NCI-H1436 (cell line): Measurements from ENCODE around the gene TCP11L1.

Source experiments
- DNase-seq: peaks from one replicate; lab custom pipeline; 2025; lab: John Stamatoyannopoulos, UW

The TCP11L1 gene, protein sequence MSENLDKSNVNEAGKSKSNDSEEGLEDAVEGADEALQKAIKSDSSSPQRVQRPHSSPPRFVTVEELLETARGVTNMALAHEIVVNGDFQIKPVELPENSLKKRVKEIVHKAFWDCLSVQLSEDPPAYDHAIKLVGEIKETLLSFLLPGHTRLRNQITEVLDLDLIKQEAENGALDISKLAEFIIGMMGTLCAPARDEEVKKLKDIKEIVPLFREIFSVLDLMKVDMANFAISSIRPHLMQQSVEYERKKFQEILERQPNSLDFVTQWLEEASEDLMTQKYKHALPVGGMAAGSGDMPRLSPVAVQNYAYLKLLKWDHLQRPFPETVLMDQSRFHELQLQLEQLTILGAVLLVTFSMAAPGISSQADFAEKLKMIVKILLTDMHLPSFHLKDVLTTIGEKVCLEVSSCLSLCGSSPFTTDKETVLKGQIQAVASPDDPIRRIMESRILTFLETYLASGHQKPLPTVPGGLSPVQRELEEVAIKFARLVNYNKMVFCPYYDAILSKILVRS

DNA sequence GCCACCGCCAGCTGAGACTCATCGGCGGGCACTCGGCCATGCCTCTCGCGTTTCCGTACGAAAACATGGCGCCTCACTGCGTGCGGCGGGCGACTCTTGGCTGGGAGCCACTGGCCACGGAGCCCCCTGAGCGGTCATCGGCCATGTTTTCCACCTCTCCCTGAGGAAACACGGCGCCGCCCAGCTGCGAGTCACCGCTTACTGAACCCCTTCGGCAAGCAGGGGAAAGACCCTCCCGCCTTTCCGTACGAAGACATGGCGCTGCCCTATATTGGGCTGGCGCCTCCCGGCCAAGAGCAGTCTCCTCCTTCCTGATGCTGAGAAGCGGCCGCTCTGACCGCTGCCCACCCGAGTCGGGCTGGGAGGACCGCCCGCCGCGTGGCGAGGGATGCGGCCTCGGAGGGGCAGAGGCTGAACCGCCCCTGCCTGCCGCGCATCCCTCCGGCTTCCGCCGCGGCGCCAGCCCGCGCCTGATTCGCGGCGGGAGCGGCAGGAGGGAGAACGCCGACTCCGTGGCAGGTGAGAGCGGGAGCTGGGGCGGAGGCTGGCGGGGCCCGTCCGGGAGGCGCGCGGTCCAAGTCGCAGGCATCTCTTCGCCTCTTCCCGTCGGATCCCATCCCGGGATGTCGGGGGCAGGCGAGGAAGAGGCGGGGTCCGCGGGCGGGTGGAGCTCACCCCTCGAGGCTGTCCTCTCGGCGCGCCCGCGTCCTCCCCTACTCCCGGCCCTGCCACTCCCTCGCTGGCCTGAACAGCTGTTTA lies at the start of gene TCP11L1:
Gene TCP11L1 (plus strand): TSS at position 299 of the 759 bp plus-strand sequence. CDS start 4,202 bp downstream, outside the sequence.
- DNase-seq: peak; percentile 87

DNA sequence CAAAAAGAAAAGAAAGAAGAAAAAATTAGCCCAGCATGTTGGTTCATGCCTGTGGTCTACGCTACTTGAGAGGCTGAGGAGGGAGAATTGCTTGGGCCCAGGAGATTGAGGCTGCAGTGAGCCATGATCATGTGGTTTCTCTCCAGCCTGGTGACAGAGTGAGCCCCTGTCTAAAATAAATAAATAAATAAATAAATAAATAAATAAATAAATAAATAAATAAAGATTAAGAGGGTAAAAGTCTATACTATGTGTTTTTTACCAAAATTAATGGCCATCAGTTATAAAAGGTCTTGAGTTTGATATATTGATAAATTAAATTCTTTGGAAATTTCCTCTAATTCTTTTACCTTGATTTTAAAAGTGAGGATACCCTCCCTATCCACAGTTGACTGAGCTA lies 48.9 kb upstream of the TCP11L1 start:
- no peak for DNase-seq

DNA sequence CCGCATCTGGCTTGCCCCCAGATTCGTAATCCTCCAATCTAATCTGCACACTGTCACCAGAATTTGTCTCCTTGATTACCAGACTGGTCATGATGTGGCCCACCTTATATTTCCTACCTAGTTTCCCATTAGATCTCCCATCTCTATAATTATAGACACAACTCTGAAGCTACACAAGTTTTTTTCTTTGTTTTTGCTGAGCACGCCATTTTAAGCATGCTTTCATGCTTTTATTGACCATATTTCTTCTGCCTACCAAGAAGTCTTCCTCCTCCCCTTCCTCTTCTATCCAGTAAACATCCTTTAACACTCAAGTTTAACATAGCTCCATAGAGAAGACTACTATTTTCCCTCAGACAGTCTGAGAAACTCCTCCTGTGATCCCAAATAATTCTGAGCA lies 47.9 kb upstream of the TCP11L1 start:
- DNase-seq: no peak

DNA sequence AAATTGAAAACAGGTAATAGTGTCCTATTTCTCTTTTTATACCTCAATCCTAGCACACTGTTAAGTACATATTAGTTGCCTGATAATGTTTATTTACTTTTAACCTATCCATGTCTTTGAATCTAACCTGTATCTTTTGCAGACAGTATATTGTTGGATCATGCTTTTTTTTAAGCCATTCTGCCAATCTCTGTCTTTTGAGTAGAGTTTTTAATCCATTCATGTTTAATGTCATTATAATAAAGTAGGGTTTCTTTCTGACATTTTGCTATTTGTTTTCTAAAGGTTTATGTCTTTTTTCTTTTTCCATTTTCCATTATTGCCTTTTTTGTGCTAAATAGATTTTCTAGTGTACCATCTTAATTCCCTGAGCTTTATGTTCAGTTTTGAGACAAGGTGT lies 47.5 kb upstream of the TCP11L1 start:
- DNase-seq: no peak

DNA sequence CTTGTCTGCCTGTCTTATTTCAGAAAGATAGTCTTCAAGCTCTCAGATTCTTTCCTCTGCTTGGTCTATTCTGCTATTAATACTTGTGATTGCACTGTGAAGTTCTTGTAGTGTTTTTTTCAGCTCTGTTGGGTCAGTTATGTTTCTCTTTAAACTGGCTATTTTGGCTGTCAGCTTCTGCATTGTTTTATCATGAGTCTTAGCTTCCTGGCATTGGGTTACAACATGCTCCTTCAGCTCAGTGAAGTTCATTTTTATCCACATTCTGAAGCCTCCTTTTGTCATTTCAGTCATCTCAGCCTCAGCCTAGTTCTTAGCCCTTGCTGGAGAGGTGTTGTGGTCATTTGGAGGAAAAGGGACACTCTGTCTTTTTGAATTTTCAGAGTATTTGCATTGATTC lies 39.2 kb upstream of the TCP11L1 start:
- DNase-seq: no peak

DNA sequence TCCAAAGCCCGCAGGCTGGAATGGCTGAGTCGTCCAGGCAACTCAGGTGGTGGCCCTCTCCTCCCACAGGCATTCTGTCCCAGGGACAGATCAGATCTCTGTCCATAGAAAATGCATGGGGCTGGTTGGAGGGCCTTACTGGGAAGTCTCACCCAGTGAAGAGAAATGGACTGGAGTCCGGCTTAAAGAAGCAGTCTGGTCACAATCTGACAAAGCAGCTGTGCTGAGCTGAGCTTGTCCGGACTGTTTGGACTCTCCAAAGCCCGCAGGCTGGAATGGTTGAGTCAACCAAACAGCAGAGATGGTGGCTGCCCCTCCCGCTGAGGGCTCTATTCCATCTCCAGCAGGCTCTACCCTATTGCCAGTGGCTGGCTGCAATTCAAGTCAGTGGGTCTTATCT lies 38.1 kb upstream of the TCP11L1 start:
- no peak for DNase-seq

DNA sequence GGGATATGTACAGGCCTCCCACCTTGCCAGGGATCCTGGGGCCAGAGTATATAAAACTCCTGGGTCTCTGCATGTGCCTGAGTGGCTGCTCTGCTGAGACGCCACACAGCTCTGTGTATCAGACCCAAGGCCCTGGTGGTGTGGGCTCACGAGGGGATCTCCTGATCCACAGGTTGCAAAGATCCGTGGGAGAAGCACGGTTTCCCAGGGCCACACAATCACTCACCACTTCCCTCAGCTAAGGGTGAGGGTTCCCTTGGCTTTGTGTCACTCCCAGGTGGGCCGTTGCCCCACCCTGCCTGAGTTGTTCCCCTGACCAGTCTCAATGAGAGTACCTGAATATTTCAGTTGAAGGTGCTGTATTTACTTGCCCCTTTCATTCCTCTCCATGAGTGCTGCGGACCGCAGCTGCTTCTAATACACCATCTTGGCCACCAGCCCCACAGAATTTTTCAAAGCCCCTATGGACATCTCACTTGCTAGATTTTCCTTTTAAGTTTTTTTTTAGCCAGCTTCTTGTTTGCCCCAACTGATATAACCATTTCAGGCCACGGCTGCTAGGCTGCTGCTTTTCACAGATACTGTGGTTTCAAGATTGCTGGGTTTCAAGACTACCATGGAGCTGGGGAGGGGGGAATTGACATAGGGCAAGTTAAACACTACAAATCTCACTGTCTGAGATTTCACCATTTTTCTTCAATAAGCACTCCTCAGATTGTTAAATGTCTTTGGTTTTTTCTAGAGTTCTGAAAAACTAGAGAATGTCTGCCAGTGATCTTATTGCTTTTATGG lies 37.4 kb upstream of the TCP11L1 start:
- DNase-seq: no peak

DNA sequence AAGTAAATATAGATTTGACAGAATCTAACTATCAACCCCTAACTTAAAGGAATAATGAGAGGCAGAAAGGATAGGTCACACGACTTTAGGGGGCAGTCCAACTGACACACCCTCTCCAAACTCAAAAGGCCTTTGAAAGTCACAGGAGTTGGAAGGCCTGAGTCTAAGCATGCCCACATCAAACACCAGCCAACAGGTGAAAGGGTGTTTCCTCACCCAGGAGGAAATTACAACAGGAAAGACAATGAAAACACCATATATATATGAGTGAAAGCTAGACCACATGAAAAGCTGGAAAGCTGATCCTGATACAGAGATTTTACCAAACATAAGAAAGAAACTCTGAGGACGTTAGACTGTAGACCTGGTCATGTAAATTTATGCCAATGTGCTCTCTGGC lies 34.2 kb upstream of the TCP11L1 start:
- DNase-seq: no peak

DNA sequence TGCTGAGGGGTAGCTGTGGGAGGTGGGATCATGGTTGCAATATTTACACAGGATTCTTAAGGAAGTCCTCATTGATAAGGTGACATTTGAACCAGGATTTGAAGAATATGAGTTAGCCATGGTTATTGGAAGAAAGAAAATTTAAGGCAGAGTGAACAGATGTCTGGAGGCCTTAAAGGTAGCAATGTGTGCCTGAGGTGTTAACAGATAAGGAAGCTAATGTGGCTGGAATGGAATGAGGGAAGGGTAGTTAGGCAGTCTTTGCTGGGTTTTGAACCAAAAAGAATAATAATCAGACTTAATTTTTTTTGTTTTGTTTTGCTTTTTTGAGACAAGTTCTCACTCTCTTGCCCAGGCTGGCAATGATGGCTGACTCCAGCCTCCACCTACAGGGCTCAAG lies 33.4 kb upstream of the TCP11L1 start:
- no peak for DNase-seq

DNA sequence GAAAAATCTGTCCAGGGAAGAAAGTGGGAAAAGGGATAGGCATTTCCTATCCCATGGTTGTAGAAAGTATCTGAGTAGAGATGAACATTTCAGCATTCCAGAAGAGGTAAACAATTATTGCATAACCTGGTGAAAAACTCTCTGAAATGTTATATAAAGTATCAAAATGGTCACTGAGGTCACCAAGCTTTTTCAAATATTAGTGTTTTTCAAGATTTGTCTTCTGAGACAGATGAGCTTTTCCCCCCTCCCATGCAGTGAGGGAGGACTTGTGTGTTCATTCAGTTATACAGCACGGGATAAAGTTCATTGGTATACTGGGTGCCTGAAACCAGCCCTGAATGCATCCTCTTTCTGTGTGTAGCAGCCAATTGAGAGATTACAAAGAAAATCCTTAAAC lies 25.6 kb upstream of the TCP11L1 start:
- no peak for DNase-seq

DNA sequence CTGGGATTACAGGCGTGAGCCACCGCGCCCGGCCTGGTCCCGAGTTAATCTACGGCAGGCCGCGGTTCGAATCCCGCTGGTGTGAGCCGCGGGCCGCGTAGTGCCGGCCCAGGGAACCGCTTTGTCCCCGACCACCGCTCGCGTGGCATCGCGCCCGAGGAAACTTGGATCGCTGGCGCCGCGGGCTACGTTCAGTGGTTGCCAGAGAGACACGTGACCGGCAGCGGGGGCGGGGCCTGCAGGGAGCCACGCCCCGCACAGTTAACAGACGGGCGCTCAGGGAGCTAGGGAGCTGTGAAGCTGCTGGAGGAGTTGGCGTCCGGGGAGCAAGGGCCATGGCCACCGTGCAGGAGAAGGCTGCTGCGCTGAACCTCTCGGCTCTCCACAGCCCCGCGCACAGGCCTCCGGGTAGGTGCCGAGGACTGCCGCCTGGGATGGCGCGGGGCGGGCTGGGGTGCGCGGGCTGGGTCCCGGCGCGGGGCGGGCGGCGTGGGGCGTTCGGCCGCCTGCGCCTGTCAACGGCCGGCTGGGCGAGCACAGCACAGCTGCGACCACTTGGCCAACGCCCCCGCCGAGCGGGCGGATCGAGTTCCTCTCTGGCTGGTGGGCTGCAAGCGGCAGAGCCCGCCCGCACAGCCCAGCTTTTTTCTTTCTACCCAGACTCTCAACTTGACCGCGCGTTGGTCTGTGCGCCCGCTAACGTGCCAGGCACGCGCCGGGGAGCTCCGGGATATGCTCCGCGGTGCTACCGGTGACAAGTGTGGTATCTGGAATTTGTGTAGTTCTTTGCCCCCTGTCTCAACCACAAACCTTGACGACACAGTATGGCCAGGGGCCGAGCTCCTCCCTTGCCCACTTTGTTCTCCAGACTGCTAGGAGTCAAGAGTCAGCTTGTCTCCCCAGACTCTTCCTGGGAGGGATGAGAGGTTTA lies 23.5 kb upstream of the TCP11L1 start, which contains the start of gene DEPDC7:
Gene DEPDC7 (plus strand): TSS at position 258 of the 931 bp plus-strand sequence. CDS start 78 bp downstream, at position 336.
- peak; percentile 77 for DNase-seq

DNA sequence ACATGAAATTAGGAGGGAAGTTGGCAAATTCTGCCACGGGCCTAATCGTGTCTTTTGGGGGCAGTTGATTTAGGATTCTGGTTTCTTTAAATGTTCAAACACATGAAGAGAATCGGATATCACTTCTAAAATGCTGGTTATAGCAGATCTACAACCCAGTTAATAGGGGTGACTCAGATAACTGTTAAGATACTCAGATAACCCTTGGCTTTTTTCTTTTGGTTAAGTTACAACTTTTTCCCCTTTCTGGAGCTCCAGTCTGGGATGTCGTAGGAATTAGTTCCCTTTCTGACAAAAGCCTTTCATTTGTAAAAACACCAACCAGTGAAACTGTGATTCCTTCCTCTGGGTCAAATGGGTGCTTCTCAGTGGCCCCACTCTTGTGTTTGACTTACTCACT lies 22.7 kb upstream of the TCP11L1 start:
- DNase-seq: no peak

DNA sequence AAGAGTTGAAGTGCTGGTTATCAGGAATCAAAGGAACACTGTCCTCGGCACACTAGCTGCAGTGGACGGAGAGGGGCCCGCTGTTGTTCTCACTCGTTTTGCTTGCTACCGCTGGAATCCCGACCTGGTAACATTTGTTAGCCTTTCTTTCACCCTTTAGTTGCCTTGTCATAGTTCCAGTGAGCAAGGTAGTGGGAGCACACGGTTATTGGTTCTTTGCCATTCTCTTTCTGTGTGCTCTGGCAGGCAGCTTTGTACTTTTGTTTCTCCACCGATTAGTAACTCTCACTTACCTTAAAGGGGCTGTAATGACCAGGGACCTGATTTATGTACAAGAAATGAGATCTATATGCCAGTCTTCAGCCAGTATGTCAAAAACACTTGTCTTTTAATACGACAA lies 21.9 kb upstream of the TCP11L1 start:
- no peak for DNase-seq

DNA sequence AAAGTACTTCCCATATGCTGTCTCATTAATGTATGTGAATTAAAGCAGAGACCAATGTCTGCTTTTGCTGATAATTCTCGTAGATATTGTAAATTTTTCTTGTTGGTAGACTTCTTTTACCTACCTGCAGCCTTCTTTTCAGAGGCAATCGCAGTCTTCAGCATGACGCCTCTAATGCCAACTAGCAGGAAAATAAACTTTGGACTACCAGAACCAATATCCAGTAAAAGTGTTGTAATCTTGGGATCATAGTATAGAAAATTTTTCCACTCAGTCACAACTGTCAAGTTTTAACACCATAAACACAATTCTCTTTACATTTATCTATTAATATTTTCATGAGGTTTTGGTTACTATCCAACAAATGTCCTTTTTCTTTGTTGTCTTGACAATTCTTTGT lies 21.4 kb upstream of the TCP11L1 start:
- DNase-seq: no peak

DNA sequence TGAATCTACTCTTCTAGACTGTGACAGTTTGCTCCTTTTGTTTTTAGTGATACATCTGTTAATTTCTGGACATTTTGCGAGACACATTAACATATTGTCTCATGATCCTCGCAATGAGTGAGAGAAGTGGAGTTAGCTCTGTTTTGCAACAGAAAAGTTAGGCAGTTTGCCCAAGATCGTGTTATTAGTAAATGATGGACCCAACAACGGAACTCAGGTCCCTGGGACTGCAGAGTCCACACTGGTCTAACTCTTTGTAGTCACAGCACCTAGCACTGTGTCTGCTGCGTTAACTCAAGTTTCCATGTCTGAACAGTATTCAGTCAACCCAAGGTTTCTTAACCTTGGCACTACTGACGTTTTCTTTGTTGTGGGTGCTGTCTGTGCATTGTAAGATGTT lies 20.5 kb upstream of the TCP11L1 start:
- no peak for DNase-seq

DNA sequence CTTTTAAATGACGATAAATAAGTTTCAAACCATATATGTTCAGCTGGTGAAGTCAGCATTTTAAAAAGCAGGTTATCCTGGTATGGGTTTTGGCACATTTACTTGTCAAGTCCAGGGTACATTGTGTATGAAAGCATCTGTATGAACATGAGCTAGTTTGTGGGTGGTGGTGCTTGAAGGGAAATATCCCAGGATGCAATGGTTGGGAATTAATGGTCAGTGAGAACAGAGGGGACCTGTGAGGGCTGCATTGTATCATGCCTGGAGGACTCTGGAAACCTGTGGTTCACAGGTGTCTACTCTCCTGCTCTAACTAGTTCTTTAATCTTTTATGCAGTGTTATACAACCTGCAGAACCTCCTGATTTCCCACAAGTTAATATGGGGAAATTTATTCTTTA lies 17.9 kb upstream of the TCP11L1 start:
- no peak for DNase-seq

DNA sequence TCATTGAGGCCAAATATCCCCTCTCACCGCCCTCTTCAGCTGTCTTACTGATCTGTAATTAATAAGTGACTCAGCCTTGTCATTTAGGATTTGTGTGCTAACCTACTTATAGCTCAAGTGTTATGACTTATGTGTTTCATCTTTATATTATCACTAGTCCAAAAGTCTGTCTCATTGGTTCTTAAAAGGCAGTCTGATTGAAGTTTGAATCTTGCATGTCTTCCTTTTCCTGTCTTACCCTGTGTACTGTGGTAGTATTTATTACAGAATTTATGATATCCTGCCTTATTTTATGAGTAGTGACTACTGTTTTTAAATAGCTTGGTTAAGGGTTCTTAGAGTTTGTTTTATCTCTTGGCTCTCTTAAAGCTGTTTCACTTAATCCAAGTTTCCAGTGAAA lies 17.4 kb upstream of the TCP11L1 start:
- DNase-seq: no peak

DNA sequence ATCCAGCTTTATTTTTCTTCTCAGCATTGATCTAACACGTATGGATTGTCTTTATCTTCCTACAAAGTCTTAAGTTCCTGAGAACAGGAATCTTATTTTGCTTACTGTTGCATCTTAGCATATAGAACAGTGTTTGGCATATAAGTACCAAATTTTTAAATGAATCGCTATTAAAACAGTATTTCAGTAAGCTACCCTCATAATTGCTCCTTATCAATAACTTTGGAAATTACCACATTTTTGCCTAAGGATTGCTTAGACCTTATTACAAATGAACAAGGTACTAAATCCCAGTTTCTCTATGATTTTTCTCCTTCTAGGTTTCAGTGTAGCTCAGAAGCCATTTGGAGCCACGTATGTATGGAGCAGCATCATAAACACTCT lies 14.0 kb upstream of the TCP11L1 start:
- DNase-seq: no peak

DNA sequence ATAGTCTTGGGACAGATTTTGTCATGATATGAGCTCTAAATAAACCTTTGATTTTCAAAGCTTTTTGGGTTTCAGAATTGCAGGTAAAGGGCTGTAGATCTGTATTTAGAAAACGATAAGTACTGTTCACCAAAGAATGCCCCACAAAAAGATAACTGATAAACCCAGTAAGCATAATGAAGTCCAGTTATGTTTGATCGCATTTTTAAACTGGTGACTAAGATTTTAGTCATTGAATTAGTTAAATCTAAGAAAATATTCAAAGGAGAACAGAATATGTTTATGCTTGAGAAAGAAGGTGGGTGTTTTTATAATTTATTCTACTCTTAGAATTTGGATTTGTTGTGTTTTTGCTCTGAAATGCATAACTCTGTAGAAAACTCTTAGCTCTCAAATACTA lies 12.1 kb upstream of the TCP11L1 start:
- DNase-seq: no peak

DNA sequence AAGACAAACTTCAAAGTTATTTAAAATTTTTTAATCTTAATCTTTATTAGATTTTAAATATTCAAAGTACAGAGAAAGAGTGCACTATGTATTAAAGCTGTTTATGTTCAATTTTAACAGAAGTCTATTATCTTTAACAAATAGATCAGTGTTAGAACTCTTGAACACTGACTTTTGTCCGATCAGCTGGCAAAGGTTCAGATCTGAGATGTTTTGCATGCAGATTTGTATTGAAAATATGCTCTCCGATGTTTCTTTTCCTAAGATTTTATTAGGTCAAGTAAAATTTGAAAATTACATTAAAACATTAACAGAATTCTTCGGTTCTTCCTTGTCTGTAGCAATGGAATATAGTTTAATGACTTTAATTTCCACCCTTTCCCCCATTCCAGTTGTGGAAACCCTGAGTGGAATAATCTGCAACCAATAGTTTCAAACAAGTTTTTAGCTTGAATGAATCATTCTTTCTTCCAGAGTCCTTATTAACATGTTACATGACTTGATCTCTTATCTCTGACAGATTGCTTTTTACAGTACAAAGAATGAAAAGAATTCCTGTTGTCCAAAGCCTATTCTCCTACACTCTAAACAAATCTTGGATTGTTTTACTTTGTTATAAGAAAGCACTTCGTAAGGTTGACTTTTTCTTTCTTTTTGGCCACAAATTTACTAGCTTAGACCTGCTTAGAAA lies 11.4 kb upstream of the TCP11L1 start:
- DNase-seq: no peak

DNA sequence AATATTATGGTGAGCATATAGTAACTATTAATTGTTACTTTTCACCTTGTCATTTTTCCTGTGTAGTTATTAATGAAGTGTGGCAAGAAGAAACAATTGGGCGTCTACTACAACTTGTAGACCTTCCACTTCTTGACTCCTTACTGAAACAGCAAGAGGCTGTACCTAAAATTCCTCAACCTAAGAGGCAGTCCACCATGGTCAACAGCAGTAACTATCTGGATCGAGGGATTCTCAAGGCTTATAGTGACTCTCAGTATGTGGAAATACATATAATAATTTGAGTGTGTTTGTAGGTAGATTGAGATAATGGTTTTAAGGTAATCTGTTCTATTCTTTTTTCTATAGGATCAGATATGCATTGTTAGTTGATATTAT lies 10.8 kb upstream of the TCP11L1 start:
- no peak for DNase-seq
